ENCODE data around the gene SPEG.

DNA sequence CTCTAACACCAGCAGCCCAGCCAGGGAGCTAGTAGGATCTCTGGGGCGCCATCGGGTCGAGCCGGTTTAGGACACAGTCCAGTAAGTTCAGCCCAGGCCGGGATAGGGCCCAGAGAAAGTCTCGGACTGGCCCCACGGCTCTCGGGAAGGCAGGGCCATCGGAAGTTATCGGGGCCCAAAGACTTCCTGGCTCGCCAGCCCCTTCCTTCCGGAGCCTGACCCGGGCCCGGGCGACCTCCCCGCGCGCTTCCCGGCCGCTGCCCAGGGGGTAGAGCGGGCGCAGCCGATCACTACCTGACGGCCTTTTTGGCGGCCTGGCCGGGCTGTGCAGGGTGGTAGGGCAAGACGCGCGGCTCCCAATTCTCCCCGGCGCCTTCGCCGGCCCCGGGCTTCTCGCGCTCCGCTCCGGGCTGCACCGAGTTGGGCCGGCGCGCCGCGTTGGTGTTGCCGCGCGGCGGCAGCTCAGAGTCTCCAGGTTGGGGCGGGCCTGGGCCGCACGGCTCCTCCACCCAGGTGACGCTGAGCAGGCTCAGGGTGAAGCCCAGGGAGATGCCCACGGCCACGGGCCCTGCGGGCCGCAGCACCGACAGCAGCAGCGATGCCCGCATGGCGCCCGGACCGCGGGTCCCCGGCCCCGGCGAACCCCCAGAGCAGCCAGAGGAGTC is 108.4 kb downstream of the SPEG start:
- TF ChIP-seq, protein P1, sequence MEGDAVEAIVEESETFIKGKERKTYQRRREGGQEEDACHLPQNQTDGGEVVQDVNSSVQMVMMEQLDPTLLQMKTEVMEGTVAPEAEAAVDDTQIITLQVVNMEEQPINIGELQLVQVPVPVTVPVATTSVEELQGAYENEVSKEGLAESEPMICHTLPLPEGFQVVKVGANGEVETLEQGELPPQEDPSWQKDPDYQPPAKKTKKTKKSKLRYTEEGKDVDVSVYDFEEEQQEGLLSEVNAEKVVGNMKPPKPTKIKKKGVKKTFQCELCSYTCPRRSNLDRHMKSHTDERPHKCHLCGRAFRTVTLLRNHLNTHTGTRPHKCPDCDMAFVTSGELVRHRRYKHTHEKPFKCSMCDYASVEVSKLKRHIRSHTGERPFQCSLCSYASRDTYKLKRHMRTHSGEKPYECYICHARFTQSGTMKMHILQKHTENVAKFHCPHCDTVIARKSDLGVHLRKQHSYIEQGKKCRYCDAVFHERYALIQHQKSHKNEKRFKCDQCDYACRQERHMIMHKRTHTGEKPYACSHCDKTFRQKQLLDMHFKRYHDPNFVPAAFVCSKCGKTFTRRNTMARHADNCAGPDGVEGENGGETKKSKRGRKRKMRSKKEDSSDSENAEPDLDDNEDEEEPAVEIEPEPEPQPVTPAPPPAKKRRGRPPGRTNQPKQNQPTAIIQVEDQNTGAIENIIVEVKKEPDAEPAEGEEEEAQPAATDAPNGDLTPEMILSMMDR (conservative IDR thresholded peaks at IDR 0.05; ENCODE audit: low read depth, low read length): no peak
- TF ChIP-seq EZH2 (IDR thresholded peaks at IDR 0.05; ENCODE audit: low read length, unreplicated experiment): no peak
- TF ChIP-seq EZH2phosphoT487 (IDR thresholded peaks at IDR 0.05; ENCODE audit: borderline replicate concordance, low read length): no peak

All from PC-3 (cell line).